ENCODE results near the gene CSNK1G2. TPM values are rescaled to one million over a fixed set of nuclear protein-coding genes. Genes with fewer than 3 reads are reported as not detected.

The CSNK1G2 gene
- total and polyA plus RNA-seq, 2 of the 13 experiments (the other 11 are each of a cell fraction or from before 2014, with no cell fraction given), result 53.8 to 72.5 TPM

DNA sequence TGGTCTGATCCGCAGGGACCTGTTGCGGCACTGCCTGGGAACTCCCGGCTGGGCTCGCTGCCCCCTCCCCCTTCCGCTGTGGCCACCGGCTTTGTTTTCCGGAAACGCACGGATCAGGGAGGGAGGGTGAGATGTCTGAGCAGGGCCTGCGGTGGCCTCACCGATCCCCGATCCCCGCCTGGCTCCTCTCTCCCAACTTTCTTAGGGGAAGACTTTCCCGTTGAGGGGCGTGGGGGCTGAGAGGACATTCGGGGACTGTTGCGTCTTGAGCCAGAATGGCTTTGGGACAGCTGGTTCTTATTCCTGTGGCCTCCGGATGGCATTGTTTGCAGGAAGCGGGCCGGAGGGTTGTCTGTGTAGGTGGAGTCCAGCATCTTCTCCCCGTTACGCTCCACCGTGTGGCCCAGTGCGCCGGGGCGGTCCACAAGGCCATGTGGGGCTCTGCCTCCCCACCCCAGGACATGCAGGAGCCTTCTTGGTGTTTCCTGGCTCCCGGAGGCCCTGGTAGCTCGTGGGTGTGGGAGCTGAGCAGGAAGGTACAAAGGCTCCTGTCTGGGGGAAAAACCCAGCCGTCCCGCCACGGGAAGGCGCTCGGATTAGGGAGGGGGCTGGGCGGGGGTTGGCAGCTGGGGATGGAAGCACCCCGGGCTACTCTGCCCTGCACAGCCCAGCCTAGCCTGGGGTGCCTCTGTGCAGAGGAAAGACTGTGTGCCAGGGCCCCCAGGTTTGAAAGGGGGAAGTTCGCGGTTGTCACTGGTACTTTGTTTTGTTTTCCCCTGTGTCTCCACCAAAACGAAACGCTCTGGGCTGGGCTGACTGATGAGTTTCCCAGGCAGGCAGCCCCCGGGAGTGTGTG lies 1.3 kb downstream of the CSNK1G2 start (continued):
- TF ChIP-seq, protein P1, sequence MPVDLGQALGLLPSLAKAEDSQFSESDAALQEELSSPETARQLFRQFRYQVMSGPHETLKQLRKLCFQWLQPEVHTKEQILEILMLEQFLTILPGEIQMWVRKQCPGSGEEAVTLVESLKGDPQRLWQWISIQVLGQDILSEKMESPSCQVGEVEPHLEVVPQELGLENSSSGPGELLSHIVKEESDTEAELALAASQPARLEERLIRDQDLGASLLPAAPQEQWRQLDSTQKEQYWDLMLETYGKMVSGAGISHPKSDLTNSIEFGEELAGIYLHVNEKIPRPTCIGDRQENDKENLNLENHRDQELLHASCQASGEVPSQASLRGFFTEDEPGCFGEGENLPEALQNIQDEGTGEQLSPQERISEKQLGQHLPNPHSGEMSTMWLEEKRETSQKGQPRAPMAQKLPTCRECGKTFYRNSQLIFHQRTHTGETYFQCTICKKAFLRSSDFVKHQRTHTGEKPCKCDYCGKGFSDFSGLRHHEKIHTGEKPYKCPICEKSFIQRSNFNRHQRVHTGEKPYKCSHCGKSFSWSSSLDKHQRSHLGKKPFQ (CRISPR knock-in tag; IDR thresholded peaks at IDR 0.05; ENCODE audit: insufficient replicate concordance), result no peak
- no peak for TF ChIP-seq ZNF737 (CRISPR knock-in tag; IDR thresholded peaks at IDR 0.05; ENCODE audit: borderline replicate concordance)
- no peak for TF ChIP-seq MED8 (CRISPR knock-in tag; IDR thresholded peaks at IDR 0.05; ENCODE audit: insufficient replicate concordance)
- TF ChIP-seq ZNF530 (CRISPR knock-in tag; IDR thresholded peaks at IDR 0.05; ENCODE audit: low read depth), result no peak
- no peak for TF ChIP-seq CENPX (CRISPR knock-in tag; IDR thresholded peaks at IDR 0.05)
- TF ChIP-seq, protein P2, sequence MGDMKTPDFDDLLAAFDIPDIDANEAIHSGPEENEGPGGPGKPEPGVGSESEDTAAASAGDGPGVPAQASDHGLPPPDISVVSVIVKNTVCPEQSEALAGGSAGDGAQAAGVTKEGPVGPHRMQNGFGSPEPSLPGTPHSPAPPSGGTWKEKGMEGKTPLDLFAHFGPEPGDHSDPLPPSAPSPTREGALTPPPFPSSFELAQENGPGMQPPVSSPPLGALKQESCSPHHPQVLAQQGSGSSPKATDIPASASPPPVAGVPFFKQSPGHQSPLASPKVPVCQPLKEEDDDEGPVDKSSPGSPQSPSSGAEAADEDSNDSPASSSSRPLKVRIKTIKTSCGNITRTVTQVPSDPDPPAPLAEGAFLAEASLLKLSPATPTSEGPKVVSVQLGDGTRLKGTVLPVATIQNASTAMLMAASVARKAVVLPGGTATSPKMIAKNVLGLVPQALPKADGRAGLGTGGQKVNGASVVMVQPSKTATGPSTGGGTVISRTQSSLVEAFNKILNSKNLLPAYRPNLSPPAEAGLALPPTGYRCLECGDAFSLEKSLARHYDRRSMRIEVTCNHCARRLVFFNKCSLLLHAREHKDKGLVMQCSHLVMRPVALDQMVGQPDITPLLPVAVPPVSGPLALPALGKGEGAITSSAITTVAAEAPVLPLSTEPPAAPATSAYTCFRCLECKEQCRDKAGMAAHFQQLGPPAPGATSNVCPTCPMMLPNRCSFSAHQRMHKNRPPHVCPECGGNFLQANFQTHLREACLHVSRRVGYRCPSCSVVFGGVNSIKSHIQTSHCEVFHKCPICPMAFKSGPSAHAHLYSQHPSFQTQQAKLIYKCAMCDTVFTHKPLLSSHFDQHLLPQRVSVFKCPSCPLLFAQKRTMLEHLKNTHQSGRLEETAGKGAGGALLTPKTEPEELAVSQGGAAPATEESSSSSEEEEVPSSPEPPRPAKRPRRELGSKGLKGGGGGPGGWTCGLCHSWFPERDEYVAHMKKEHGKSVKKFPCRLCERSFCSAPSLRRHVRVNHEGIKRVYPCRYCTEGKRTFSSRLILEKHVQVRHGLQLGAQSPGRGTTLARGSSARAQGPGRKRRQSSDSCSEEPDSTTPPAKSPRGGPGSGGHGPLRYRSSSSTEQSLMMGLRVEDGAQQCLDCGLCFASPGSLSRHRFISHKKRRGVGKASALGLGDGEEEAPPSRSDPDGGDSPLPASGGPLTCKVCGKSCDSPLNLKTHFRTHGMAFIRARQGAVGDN (CRISPR knock-in tag; IDR thresholded peaks at IDR 0.05), result peak; percentile 84
- TF ChIP-seq ZNF761 (CRISPR knock-in tag; conservative IDR thresholded peaks at IDR 0.05), result 0 out of 2 replicates have a peak, but pooled peaks have one; percentile 60
- 0 out of 2 replicates have a peak, but pooled peaks have one; percentile 41 for TF ChIP-seq ZNF572 (CRISPR knock-in tag; IDR thresholded peaks at IDR 0.05)
- TF ChIP-seq HNF4G (IDR thresholded peaks at IDR 0.05; ENCODE audit: borderline replicate concordance, low read depth, low read length), result no peak
- no peak for TF ChIP-seq HNF4G (CRISPR knock-in tag; IDR thresholded peaks at IDR 0.05; ENCODE audit: borderline replicate concordance, low read depth)
- TF ChIP-seq MZF1 (CRISPR knock-in tag; IDR thresholded peaks at IDR 0.05; ENCODE audit: borderline replicate concordance), result 0 out of 2 replicates have a peak, but pooled peaks have one; percentile 47
- no peak for TF ChIP-seq PHF5A (CRISPR knock-in tag; IDR thresholded peaks at IDR 0.05; ENCODE audit: low read depth, unreplicated experiment)
- TF ChIP-seq RARG (CRISPR knock-in tag; IDR thresholded peaks at IDR 0.05; ENCODE audit: low read depth), result no peak
- TF ChIP-seq ZNF207 (IDR thresholded peaks at IDR 0.05; ENCODE audit: borderline replicate concordance), result no peak
- TF ChIP-seq, protein P3, sequence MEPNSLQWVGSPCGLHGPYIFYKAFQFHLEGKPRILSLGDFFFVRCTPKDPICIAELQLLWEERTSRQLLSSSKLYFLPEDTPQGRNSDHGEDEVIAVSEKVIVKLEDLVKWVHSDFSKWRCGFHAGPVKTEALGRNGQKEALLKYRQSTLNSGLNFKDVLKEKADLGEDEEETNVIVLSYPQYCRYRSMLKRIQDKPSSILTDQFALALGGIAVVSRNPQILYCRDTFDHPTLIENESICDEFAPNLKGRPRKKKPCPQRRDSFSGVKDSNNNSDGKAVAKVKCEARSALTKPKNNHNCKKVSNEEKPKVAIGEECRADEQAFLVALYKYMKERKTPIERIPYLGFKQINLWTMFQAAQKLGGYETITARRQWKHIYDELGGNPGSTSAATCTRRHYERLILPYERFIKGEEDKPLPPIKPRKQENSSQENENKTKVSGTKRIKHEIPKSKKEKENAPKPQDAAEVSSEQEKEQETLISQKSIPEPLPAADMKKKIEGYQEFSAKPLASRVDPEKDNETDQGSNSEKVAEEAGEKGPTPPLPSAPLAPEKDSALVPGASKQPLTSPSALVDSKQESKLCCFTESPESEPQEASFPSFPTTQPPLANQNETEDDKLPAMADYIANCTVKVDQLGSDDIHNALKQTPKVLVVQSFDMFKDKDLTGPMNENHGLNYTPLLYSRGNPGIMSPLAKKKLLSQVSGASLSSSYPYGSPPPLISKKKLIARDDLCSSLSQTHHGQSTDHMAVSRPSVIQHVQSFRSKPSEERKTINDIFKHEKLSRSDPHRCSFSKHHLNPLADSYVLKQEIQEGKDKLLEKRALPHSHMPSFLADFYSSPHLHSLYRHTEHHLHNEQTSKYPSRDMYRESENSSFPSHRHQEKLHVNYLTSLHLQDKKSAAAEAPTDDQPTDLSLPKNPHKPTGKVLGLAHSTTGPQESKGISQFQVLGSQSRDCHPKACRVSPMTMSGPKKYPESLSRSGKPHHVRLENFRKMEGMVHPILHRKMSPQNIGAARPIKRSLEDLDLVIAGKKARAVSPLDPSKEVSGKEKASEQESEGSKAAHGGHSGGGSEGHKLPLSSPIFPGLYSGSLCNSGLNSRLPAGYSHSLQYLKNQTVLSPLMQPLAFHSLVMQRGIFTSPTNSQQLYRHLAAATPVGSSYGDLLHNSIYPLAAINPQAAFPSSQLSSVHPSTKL (CRISPR knock-in tag; IDR thresholded peaks at IDR 0.05), result peak; percentile 40
- peak; percentile 39; the same call in 1 of the 2 replicates for TF ChIP-seq PHF20 (CRISPR knock-in tag; IDR thresholded peaks at IDR 0.05)
- TF ChIP-seq TSC22D2 (CRISPR knock-in tag; IDR thresholded peaks at IDR 0.05; ENCODE audit: borderline replicate concordance), result no peak
- TF ChIP-seq ZMYM3 (CRISPR knock-in tag; IDR thresholded peaks at IDR 0.05), result no peak
- TF ChIP-seq ZNF879 (CRISPR knock-in tag; IDR thresholded peaks at IDR 0.05), result no peak
